TTC549 (cell line): ENCODE data around the gene GSTA2.
"Not testable (repeated sequence)": the region's sequence is repeated elsewhere in the genome, so short reads cannot be mapped to it uniquely, and the experiment has no call there.

Experiments used
- FAIRE-seq: peaks from 2 replicates; lab custom pipeline; 2012; peaks lifted over from hg19 to GRCh38; lab: Jason Lieb, UNC

GSTA2 gene

DNA sequence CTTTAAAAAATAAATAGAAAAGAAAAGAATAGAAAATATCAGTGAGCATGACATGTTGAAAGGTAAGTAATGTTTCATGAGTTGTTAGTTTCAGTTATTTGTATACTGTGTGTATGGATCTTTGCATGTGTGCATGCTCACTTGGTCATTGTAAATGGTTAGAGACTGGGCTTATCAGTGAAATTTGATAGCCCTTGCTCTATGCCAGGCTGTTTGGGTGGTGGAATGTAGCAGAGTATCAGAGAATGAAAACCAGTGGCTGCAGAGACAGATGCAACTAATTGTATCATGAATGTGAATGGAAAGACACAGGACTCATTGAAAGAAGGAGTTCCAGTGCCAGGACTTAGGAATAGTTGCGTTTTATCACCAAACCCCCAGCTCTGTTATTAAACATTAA lies 4.2 kb downstream of the GSTA2 start:
- FAIRE-seq, result no peak

DNA sequence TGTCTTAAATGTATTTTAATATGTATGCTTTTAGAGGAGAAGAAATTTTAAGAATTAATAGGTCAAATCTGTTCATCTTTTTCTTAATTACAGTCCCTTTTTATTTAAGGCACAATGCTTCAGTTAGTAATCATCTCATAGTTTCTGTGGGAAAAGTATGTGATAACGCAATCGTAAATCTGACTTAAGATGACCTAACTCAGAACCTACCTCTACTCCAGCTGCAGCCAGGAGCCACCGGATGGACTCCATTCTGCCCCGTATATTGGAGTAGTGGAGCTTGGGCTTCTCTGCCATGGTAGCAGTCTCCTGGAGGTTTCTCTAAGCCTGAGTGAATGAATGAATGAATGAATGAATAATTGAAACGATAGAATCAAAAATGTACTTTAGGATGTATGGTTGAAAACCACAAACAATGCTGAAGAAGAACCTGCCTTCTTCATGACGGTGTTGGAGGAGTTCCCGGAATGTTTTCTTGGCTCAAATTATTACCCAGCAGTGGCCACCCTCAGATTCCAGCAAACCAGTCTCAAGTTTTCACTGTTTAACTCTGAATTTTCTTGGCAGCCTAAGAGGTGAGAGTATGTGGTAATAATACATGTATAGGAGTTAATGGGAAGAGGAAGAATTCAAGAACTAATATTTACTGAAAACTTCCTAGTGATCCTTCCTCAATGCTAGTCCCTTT lies 5.5 kb downstream of the GSTA2 start:
- not testable (repeated sequence) for FAIRE-seq

DNA sequence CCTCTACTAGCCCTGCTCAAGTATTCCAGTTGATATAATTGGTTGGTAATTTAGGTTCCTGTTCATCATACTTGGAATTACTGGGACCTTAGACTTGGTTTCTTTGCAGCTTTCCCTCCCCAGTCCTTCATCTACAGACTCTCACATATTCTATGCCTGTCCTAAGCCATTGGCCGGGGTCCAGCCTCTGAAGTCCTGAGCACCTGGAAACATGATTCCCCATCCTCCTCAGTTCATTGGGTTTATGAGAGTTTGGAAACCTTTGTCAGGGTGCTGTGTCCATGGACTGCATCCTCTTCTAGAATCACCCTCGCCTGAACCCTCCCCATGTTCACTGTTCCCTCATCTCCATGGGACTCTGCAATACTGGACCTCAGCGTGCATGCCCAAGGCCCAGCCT lies 8.8 kb downstream of the GSTA2 start:
- FAIRE-seq, result no peak

DNA sequence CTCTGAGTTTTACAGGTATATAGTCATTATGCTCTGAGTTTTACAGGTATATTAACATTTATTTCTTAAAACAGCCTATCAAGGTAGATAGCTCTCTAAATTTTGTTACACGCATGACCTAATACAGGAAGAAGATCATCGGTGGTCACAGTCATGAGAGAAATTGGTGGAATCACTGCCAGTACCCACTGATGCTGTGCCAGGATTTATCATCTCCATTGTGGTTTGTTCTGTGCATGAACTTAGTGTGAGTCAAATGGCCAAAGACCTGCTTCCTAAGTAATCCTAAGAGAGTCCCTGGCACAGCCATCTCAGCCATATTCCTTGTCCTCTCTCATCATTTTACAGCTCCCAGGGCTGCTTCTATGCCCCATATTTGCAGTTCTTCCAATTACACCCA lies 10.1 kb downstream of the GSTA2 start:
- not testable (repeated sequence) for FAIRE-seq

DNA sequence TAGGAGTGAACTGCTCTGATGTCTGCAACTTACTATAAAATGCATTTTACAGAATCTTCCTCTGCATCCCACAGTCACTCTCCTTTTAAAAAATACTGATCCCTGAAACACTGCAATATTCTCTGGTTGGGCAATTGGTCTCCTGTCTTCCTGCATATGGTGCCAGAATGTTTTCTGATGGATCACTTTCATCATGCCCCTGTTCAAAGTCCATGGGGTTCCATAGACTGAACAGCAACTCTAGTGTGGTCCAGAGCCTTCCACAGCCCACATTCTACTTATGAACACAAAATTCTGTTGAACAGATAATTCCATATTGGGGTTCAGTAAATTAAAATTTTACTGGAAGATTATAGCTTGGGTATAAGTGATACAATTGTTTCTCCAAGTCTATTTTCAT lies 11.0 kb downstream of the GSTA2 start:
- no peak for FAIRE-seq

DNA sequence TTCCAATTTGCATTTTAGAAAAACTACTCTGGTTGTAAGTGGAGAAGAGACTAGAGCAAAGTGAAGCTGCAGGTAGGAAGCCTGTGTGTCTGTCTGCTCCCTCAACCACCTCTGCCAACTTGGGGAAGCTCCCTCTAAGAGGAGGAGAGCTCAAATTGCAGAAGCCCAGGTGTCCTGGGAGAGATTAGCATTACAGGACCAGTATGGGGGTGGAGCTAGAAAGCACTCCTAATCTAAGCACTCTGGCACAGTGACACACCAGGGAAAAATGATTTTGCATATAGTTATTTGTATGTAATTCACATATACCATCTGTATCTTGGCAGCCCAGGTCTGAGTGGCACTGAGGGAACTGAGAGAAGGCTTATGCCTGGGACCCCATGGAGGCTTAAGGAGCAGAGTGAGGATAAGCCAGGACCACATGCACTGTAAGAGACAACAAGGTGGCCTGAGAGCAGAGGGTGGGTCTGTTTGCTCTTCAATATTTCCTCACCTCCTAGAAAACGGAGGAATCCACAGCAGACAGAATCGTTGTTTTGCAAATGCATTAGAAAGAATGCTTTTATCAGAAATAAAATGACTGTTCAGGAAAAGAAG lies 13.6 kb downstream of the GSTA2 start:
- FAIRE-seq, result no peak

DNA sequence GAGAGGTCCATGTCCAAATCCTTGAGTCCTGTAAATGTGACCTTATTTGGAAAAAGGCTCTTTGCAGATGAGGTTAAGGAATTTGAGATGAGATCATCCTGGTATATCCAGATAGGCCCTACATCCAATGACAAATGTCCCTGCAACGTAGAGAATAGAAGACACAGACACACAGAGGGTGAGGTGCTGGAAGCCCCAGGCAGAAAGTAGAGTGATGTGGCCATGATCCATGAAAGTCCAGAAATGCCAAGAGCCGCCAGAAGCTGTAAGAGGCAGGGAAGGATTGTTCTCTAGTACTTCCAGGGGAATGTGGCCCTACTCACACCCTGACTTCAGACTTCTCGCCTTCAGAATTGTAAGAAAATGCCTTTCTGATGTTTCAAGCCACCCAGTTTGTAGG lies 16.0 kb downstream of the GSTA2 start:
- FAIRE-seq, result not testable (repeated sequence)

DNA sequence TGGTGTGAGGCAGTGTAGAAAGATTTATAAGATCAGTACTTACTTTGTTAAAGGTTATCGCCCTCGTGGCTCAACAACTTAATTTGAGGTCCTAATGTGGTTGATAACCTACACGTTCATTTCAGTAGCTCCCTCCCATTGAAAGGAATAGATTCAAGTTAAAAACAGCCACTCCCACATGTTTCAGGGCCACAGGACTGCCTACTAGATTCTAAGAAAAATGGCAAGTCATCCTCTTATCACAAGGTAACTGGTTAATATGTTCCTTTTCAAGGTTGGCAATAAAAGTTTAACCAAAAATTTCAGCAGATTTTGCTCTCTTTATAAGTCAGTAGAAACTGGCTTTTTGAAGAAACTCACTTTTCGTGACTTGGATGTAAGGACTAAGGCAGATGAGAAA lies 17.1 kb downstream of the GSTA2 start:
- FAIRE-seq, result no peak

DNA sequence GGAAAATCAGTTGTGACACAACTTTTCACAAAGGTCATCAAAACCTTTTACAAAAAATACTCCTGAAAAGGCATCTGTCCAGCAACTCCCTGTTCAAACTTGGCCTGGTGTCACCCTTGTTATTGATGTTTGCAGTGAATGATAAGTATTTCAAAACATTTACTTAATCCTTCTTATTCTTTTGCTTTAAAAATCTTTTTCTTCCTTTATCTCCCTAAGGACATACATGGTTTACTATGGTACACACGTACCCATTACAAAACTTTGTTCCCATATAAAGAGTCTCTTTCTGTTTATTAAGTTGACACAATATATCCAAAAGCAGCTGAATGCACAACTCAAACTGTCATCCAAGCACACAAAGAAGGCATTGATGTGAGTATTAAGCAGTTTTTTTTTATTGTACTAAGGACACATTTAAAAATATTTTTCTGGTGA lies 17.5 kb downstream of the GSTA2 start:
- no peak for FAIRE-seq

DNA sequence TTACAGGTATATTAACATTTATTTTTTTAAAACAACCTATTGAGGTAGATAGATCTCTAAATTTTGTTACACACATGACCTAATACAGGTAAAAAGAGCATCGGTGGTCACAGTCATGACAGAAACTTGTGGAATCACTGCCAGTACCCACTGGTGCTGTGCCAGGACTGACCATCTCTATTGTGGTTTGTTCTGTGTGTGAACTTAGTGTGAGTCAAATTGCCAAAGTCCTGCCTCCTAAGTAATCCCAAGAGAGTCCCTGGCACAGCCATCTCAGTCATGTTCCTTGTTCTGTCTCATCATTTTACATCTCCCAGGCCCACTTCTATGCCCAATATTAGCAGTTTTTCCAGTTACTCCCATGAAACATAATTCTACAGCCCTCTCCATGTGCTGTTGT lies 21.4 kb downstream of the GSTA2 start:
- FAIRE-seq, result no peak

DNA sequence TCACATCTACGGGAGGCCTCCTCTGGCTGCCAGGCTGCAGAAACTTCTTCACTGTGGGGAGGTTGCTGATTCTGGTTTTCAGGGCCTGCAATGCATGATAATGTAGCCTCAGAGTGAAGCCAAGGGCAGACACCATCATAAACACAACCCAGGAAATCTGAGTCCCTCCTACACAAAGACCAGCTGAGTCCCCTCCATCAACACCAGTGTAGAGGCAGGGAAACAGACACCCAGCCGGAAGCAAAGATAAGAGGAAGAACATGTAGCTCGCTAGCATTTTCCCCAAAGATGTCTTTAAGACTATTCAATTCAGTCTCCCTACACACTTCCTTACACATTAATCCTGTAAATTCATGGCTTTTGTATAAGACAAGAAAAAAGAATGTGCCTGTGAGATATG lies 23.6 kb downstream of the GSTA2 start:
- no peak for FAIRE-seq

DNA sequence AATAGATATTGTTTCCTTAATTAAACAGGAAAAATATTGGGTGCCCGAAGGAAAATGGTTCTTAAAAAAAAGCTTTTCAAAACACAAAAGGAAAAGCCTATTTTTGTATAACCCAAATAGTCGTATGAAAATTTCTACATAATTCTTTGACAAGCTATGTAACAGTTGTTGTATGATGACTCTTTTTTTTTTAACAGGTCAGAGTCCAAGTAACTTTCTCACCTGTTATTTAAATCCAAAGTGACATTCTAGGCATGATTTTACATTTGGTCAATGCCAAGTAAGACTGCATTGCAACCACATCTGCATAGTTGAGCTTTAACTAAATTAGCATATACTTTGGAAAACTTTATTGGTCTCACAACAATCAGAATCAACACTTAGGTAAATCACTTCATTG lies 24.1 kb downstream of the GSTA2 start:
- FAIRE-seq, result no peak

DNA sequence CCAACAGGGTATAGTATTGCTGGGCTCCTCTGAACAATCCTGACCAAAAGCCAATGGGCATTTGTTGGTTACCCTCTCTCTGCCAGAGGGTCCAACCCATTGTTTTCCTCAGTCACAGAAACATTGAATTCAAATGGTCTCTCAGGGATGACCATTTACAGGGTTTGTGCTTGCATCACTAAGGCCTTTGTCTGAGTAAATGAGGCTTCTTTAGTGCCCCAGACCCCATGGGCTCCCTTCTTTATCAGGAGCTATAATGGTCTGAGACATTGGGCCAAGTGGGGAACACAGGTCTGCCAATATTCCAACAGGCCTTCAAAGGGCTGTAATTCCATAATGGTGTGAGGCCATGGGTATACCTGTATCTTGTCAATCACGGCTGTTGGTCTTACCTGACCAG lies 27.1 kb downstream of the GSTA2 start:
- no peak for FAIRE-seq

DNA sequence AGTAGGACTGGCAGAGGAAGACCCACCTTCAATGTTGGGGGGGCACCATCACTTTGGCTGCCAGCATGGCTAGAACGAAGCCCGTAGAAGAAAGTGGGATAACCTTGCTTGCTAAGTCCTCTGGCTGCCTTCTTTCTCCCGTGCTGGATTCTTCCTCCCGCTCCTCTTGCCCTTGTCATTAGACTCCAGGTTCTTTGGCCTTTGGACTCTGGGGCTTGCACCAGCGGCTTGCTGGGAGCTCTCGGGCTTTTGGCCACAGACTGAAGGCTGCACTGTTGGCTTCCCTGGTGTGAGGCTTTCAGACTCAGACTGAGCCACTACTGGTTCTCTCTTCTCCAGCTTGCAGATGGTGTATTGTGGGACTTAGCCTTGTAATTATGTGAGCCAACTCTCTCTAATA lies 28.2 kb downstream of the GSTA2 start:
- FAIRE-seq, result no peak

DNA sequence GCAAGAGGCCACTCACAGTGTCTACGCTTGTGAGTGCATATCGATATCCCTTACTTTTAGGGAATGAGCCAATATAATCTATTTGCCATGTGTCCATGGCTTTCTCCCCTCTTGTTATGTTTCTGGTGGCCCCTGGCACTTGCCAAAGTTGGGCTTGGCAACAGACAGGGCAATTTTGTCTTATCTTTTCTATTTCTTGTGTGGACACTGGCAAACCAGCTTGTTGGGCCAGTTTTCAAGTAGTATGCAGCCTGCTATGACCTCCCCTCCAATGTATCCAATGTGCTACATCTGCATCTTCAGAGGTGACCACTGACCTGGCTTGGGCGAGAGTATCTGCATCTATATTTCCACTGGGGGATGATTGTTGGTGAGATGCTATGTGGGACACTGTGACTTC lies 29.2 kb downstream of the GSTA2 start:
- FAIRE-seq, result no peak

DNA sequence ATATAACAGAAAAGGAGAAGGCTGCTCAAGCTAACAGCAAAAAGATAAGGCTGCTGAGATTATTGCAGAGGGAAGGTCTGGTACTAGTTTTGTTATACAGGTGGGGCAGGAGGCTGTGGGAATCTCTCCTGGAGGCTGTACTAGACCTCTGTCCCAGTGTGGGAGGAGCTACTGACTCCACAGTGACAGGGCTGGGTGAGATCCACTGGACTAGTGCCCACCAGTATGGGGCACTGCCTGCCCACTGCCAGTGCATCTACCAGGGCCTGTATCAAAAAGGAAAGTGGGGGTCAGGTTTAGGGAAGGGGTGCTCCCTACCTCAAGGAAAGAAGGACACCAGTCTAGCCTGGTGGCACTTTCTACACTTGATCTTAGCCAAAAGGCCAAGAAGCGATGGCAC lies 30.1 kb downstream of the GSTA2 start:
- FAIRE-seq, result no peak

DNA sequence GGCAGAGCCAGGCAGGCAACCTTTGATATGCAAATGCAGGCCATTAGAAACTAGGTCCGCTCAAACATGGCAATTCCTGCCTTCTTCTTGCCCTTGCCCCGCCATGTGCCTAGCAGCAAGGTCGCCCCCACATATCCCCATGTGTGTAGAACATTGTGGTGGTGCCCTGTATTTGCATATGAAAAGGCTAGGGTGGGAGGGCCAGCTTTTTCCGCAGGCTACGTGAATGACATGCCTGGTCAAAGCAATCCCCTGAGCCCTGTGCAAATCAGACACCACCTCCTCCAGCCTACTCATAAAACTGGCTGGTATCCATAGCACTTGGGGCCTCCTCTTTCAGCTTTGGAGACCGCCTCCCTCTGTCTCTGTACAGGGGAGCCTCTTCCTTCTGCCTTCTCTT lies 31.6 kb downstream of the GSTA2 start:
- FAIRE-seq, result no peak

DNA sequence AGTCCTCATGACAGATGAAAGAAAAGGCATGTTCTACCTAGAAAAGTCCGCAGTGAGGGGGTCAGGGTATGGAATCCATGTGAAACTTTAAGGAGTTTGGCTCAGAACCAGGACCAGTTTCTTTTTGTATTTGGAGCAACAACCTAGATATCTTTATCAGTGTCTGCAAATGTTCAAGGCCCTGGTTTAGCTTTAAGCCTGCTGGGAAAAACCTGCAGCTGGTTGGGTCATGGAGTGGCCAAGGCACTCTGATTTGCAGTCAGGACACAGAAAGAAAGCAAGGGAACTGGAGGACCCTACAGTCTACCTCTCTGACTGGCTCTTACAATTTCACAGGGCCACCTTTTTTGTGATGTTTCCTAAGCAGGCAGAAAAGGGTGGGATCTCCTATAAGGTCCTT lies 33.7 kb downstream of the GSTA2 start:
- FAIRE-seq, result no peak

DNA sequence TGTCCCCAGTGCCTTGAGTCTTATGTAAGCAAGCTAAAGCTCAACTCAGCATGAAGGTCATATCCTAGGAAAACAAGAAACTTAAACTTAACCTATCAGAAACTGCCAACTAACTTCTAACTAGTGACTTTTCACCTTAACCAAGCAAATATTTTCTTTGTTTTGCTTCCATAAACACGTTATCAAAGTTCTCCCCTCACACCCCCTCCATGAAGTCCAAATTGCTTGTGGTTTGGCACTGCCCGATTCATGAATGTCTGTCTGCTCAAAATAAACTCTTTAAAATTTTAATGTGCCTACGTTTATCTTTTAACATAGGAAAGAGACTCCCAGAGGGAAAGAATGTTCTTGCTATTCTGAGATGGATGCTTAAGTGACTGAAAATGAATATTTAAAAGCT lies 34.9 kb downstream of the GSTA2 start:
- no peak for FAIRE-seq

DNA sequence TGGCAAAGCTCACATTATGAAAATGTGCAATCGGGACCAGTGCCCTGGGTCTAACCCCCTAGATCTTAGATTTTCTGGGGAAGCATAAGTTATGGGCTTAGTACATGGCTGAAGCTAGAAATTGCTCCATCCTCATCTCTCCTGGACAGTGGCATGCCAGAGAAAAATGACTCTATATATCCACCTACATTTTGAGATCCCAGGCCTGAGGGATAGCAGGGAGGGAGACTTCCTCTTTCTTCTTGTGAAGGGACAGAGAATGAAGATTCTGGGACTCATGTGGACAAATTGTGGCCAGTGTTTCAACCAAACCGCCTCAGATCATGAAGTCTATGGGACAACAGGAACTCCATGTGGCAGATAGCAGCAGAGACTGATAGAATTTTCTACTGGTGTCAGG lies 35.4 kb downstream of the GSTA2 start:
- FAIRE-seq, result no peak

DNA sequence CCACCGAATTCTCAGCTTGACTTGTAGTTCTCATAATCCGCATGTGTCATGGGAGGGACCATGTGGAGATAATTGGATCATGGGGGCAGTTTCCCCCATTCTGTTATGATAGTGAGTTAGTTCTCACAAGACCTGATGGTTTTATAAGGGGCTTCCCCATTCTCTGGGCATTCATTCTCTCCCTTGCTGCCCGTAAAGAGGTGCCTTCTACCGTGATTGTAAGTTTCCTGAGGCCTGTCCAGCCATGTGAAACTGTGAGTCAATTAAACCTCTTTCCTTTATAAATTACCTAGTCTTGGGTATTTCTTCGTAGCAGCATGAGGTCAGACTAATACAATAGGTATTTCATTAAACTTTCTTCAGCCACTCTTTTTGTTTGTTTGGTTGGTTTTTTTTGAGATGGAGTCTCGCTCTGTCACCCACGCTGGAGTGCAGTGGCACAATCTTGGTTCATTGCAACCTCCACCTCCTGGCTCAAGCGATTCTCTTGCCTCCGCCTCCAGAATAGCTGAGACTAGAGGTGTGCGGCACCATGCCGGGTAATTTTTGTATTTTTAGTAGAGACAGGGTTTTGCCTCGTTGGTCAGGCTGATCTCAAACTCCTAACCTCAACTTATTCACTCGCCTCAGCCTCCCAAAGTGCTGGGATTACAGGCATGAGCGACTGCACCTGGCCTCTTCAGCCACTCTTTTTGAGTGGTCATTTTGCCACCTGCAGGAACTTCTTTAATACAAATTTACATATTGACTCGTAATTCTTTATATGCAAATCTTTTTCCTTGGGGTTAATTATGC lies 36.3 kb downstream of the GSTA2 start:
- FAIRE-seq, result no peak

DNA sequence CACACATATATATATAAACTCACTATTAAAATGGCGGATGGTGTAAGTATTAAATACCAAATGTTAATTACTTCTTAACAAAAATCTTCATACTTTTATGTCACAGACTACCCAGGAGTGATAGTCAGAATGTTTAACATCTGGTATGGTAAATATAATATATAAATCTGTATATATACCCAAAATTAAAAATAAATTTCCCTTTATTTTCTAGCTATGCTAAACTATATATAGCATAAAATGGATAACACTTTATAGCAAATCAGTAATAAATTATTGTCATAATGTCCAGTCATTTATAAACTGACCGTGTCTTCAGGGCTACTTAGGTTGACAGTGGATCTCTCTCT lies 37.1 kb downstream of the GSTA2 start:
- no peak for FAIRE-seq

DNA sequence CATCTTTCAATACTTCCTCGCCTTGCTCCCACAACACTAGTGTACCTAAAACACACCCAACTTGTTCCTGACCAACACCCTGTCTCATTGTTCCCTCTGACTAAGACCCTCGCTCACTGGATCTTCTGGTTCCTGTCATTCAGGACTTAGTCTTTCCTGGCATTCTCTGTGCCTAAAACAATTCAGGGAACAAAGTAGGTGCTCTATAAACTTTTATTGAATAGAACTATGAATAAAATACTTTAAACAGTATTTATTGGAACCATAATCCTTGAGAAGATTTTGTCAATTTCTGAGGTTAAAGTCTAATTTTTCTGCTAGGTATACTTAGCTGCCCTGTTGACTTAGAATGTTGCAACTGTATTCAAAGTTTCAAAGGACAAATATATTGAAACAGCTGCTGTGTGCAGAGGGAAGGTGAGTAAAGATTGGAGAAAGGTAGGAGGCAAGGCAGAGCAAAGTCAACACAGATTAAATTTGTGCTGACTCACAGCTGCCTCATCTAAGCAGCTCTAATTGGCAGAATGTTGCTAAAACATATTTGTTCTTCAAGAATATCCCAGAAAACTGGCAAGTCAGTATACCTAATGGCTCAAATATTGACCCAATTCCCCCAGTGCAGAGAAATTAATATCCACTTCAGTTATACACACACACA lies 37.6 kb downstream of the GSTA2 start:
- FAIRE-seq, result no peak
